Choroid plexus epithelial cell (primary cell): Measurements from ENCODE around the gene MPST.
"Not testable (repeated sequence)": the region's sequence is repeated elsewhere in the genome, so short reads cannot be mapped to it uniquely, and the experiment has no call there.

Source experiments
- DNase-seq: peaks from one replicate; pipeline ENCODE4 v3.0.0-alpha.2; 2010; ENCODE audit warnings: low read depth
- H3K4me3 ChIP-seq: 2 replicates; pipeline ENCODE4 v1.5.1; 2011; ENCODE audit warnings: low read depth, mild to moderate bottlenecking, control low read depth, low read length, moderate library complexity
- CTCF ChIP-seq: conservative IDR thresholded peaks from 2 replicates; pipeline ENCODE4 v1.5.1; 2011; ENCODE audit warnings: low read depth, mild to moderate bottlenecking, control low read depth, inconsistent platforms, low read length, moderate library complexity

MPST gene

GRCh38 chr22:37068859-37069258 lies 49.3 kb downstream of the MPST start:
- no peak for TF ChIP-seq CTCF
- H3K4me3 ChIP-seq, result no peak overlapping the region
- DNase-seq, result no peak

- no peak for DNase-seq
- no peak for TF ChIP-seq CTCF
- H3K4me3 ChIP-seq, result no peak overlapping the region
Observed at GRCh38 chr22:37069319-37069718, 49.8 kb downstream of the MPST start.

- DNase-seq, result no peak
- TF ChIP-seq CTCF, result no peak
- H3K4me3 ChIP-seq, result no peak overlapping the region
Observed at GRCh38 chr22:37069719-37070118, 50.2 kb downstream of the MPST start.

GRCh38 chr22:37070334-37070733 lies 50.8 kb downstream of the MPST start:
- no peak for TF ChIP-seq CTCF
- H3K4me3 ChIP-seq, result no peak overlapping the region
- no peak for DNase-seq

- no peak overlapping the region for H3K4me3 ChIP-seq
- TF ChIP-seq CTCF, result no peak
- no peak for DNase-seq
Observed at GRCh38 chr22:37070744-37071143, 51.2 kb downstream of the MPST start.

- DNase-seq, H3K4me3 ChIP-seq: not testable (repeated sequence)
Observed at GRCh38 chr22:37071850-37072592, 52.5 kb downstream of the MPST start.

- no peak overlapping the region for H3K4me3 ChIP-seq
- no peak for TF ChIP-seq CTCF
- no peak for DNase-seq
Observed at GRCh38 chr22:37072673-37073072, 53.1 kb downstream of the MPST start.
